ENCODE data around the gene SLC25A21.
A peak's percentile ranks its signal among the peaks of the same experiment; 100 is the strongest.

SLC25A21 gene

DNA sequence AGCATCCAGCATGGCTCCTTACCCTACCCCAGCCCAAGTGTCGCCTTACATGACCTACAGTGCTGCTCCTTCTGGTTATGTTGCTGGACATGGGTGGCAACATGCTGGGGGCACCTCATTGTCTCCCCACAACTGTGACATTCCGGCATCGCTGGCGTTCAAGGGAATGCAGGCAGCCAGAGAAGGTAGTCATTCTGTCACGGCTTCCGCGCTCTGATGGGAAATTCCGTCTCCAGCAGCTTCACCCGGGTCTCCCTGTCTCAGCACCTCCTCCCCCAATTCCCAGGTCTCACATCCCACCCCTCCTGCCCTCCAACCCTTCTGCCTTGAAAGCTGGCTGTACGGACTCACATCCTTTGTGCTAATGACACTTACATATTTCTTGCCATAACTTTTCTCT, 496.2 kb downstream of the SLC25A21 start:
- DNase-seq, result no peak

GRCh38 chr14:36675581-36675980, 496.8 kb downstream of the SLC25A21 start:
- DNase-seq, result no peak

DNA sequence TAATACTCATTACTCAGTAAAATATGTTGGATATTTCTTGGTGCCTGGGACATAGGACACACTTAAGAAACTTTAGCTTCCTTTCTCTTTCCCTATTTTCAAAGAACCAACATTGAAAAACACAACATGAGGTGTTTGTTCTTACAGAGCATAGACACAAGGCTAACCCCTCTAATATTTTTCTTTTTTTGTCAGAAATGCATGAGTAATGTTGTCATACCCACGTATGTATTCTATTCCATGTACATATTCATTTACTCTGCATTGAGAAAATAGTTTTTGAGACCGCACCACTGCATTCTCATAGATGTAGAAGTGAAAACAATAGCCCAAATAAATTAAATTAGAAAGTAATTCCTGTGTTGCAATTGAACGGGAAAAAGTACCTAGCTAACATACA, 497.7 kb downstream of the SLC25A21 start:
- DNase-seq, result no peak

- no peak for DNase-seq
These were observed 500.3 kb downstream of the SLC25A21 start for GRCh38 chr14:36672095-36672494.

DNA sequence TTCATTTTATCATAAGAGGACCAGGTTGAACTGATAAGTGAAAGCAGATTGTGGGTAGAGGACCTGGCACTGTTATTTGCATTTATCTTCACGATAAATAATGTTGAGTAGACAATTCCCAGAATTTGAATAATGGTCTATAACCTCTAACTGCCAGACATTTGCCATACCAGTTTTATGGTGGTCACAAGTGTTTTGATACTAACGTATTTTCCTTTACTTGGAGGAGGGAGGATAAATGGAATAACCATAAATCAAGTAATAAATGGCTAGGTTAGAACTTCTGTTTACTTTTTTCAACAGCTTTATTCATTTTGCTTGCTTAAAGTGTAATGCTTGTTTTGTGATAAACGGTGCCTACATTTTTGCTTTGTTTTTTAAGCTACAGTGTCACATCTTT, 501.3 kb downstream of the SLC25A21 start:
- no peak for DNase-seq

- DNase-seq, result no peak
These were observed 504.7 kb downstream of the SLC25A21 start for GRCh38 chr14:36667679-36668078.

DNA sequence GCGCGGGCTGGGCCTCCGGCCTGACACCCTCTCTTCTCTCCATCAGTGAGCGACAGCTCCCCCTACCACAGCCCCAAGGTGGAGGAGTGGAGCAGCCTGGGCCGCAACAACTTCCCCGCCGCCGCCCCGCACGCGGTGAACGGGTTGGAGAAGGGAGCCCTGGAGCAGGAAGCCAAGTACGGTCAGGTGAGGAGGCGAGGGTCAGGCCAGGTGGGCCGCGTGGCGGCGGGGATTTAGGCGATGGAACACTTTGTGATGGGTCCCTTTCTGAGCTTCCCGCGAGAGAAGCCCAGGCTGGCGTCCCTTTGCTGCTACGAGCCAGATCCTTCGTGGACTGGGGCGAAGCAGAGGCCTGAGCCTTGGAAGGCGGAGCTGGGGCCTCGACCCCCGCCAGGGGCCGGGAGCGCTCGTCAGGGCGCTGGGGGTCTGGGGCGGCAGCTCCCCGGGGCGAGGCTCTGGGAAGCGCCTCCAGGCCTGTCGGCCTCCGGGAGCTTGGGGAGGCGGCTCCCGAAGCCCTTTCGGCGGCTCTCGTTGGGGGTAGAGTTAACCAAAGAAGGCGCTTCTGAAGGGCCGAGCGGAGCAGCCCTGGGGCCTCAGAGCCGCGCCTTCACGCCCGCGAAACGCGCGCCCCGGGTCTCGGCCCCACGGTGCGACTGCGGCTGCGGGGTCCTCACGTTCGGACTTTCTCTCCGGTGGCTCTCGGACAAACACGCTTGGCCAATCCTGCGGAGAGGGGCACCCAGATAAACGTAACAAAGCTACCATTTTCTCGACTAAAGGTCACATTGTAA, 505.8 kb downstream of the SLC25A21 start:
- no peak for DNase-seq

DNA sequence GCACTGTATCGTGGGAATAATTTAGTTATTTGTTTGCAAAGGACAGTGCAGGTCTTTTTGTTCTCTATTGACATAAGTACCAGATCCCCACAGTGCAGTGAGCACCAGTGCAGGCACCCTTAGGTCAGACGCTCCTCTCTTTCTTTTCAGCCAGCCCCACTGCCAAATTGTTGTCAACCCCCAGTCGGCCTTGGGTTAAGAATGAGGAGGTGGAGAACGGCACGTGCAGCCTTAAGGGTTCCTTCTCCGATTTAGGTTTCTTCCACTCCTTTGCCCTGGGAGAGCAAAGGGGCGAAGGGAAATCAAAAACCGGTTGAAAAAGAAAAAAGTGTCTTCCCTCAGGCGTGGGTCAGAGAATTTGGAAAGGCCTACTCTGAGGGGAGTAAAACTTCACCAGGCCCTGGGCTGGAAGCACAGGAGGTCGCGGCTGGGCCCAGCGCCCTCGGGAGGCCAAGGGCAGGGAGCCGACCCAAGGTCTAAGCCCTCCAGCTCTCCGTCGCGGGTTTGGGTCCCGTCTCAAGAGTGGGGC, 506.5 kb downstream of the SLC25A21 start:
- no peak for DNase-seq

- no peak for DNase-seq
These were observed 507.8 kb downstream of the SLC25A21 start for GRCh38 chr14:36664322-36665193.

DNA sequence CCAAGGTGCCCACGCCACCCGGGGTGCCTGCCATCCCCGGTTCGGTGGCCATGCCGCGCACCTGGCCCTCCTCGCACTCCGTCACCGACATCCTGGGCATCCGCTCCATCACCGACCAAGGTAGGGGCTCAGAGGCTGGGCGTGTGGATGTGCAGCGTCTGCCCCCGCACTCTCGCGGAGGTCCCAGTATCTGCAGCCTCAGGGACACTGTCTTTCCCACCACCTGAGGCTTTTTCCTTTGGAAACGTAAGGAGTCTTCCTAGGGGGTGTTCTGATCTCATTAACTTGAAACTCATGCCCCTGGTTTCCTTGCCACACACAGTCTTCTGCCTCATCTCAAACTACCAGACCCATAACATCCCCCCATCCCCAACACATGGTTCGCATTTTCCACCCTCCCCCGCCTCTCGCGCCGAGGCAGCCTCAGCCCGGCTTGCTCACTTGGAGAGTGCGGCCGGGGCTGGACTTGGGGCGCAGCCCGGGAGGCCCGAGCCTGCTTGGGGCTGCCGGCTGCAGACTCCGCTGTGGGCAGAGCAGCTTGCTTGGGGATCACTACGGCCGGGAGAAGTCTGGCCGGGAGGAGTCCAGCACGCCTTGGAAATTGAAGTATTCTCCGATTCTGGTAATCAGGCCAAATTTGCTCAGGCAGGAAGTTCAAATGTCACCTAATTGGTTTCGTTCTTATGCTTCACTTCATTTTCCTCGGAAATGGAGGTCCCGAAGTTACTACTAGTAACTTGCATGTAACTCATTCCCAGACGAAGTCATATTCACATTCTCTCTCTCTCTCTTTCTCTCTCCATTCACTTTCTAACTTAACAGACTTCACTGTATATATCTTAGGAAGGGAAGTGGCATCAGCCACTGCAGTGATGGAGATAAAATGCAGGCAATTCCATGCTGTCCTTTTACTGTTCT, 508.7 kb downstream of the SLC25A21 start:
- DNase-seq, result no peak

- no peak for DNase-seq
These were observed 509.6 kb downstream of the SLC25A21 start for GRCh38 chr14:36662543-36663403.

GRCh38 chr14:36662258-36662542, 510.2 kb downstream of the SLC25A21 start:
- DNase-seq, result no peak

- peak; percentile 98 for DNase-seq
These were observed 510.7 kb downstream of the SLC25A21 start, which contains the start of gene PAX9 for GRCh38 chr14:36661506-36662257. Gene PAX9 (plus strand): TSS chr14:36661860. CDS start chr14:36662090, 230 bp downstream.

DNA sequence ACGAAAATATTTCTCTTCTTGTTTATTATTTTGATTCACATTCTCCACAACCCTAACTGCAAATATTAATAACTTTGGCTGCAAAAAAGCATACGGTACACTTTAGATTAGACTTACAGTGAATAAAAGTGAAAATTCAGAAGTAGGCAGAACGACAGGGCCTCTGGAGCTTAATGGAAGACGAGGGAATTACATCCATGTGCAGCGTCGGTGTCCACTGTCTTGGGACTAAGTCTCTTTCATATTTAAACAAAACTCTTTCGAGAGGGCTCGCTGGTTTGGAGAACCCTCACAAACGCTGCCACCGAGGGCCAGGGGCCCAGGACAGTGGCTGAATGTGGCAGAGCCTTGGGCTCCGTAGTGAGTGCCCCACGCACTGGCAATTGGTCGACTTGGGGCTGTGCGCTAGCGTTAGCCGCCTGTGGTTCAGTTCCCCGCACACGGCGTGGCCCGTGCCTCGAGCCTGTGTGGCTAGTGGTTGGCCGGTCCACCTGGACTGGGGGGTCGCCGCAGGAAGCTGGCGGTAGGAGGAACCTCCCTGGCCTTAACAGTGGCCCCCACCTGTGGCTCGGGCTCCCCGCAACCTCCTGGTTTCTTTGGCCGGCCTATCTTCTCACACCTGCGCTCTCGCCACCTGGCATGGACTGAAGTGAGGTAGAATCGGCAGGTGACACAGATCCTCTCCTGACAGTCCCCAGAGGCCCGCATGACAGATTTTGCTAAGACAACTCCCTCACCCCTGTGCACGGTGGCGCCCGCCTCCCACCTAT, 511.5 kb downstream of the SLC25A21 start:
- DNase-seq, result peak; percentile 87

GRCh38 chr14:36659822-36660735, 512.3 kb downstream of the SLC25A21 start:
- DNase-seq, result no peak

GRCh38 chr14:36659010-36659821, 513.2 kb downstream of the SLC25A21 start:
- no peak for DNase-seq

DNA sequence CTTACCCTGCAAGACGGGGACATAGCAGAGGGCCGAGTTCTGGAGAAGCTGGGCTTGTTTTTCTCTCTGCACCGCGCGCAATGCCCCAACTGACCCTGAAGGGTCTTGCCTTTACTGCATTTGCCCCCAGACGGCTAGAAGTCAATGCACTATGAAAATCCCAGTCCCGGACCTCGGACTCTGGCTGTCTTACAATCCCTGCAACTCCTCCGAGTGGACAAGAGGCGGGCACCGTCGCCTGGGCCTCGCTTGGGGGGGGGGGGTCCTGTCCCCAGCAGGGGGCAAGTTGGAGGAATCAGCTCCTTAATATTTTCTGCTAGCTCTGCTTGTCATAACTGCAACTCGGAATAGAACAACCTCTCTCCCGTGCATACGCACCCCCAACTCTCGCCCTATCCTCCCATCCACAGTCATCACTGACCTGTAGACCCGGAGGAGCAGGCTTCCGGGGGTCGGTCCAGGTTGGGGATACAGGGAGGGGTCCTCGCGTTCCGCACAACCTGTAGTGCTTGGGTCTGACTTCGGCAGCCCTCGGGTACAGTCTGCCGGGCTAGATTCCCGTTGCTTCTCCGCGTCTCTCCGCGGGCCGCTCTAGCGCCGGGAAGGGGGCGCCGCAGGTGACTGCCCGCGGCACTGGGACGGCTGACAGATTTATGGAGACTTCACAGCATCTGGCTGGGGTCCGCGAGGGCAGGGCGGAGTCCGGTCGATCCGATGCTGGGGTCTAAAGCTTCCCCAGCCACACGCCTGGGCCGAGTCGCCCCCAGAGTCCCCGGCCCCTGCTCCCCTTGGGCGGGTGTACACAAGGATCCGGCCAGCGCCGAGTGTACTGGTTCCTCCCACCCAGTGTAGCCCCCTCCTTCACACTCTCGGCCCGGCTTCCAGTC, 514.0 kb downstream of the SLC25A21 start:
- DNase-seq, result no peak
